Activated CD4-positive, alpha-beta T cell treated with anti-CD3 and anti-CD28 coated beads for 48 hours (primary cell): ENCODE results near the gene CAMTA2.

Source experiments
- DNase-seq: peaks from one replicate; pipeline ENCODE4 v3.0.0-alpha.2; 2020

The CAMTA2 gene

GRCh38 chr17:4946312-4946976, 41.0 kb downstream of the CAMTA2 start:
- DNase-seq: no peak

GRCh38 chr17:4945944-4946280, 41.6 kb downstream of the CAMTA2 start:
- DNase-seq: no peak

- peak; percentile 91 for DNase-seq
Observed at GRCh38 chr17:4945176-4945943, 42.1 kb downstream of the CAMTA2 start.

GRCh38 chr17:4944554-4945175, 42.8 kb downstream of the CAMTA2 start:
- DNase-seq: peak; percentile 59

- peak; percentile 72 for DNase-seq
Observed at GRCh38 chr17:4944163-4944553, 43.3 kb downstream of the CAMTA2 start.

- no peak for DNase-seq
Observed at GRCh38 chr17:4942760-4943508, 44.5 kb downstream of the CAMTA2 start.

- no peak for DNase-seq
Observed at GRCh38 chr17:4941319-4941610, 46.2 kb downstream of the CAMTA2 start.

GRCh38 chr17:4940555-4941318, 46.7 kb downstream of the CAMTA2 start:
- peak; percentile 64 for DNase-seq

GRCh38 chr17:4939796-4940554, 47.5 kb downstream of the CAMTA2 start, which contains the start of the genes RNF167 and SLC25A11:
Gene RNF167, plus strand, starts transcription at chr17:4940268. Its CDS starts 642 bp downstream, at chr17:4940910.
Gene SLC25A11, minus strand, starts transcription at chr17:4940046. Its CDS starts 136 bp downstream, at chr17:4939910.
- peak; percentile 97 for DNase-seq

- no peak for DNase-seq
Observed at GRCh38 chr17:4939546-4939795, 48.0 kb downstream of the CAMTA2 start.

- DNase-seq: no peak
Observed at GRCh38 chr17:4938688-4939545, 48.6 kb downstream of the CAMTA2 start.

- DNase-seq: no peak
Observed at GRCh38 chr17:4938069-4938491, 49.4 kb downstream of the CAMTA2 start.

- DNase-seq: no peak
Observed at GRCh38 chr17:4937553-4937952, 49.9 kb downstream of the CAMTA2 start.

- no peak for DNase-seq
Observed at GRCh38 chr17:4936436-4936835, 51.0 kb downstream of the CAMTA2 start.

GRCh38 chr17:4935650-4936049, 51.8 kb downstream of the CAMTA2 start:
- no peak for DNase-seq

GRCh38 chr17:4934173-4934979, 53.1 kb downstream of the CAMTA2 start:
- no peak for DNase-seq

GRCh38 chr17:4933646-4934045, 53.8 kb downstream of the CAMTA2 start:
- no peak for DNase-seq

GRCh38 chr17:4932756-4933155, 54.7 kb downstream of the CAMTA2 start:
- DNase-seq: no peak

GRCh38 chr17:4931963-4932362, 55.5 kb downstream of the CAMTA2 start, which contains the start of gene GP1BA:
Gene GP1BA, plus strand, starts transcription at chr17:4932277. Its CDS starts 328 bp downstream, at chr17:4932605.
- DNase-seq: no peak

GRCh38 chr17:4928881-4929280, 58.6 kb downstream of the CAMTA2 start:
- no peak for DNase-seq
